HG02623 (cell line): ENCODE data around the gene SH3D19.
"Not testable (repeated sequence)": the region's sequence is repeated elsewhere in the genome, so short reads cannot be mapped to it uniquely, and the experiment has no call there.

Source experiments
- ATAC-seq: cut with Tn5 transposase; IDR thresholded peaks from one replicate; pipeline ENCODE4 v1.9.1; 2021; ENCODE audit warnings: moderate library complexity; ENCODE audit not compliant: unreplicated experiment

SH3D19 gene

DNA sequence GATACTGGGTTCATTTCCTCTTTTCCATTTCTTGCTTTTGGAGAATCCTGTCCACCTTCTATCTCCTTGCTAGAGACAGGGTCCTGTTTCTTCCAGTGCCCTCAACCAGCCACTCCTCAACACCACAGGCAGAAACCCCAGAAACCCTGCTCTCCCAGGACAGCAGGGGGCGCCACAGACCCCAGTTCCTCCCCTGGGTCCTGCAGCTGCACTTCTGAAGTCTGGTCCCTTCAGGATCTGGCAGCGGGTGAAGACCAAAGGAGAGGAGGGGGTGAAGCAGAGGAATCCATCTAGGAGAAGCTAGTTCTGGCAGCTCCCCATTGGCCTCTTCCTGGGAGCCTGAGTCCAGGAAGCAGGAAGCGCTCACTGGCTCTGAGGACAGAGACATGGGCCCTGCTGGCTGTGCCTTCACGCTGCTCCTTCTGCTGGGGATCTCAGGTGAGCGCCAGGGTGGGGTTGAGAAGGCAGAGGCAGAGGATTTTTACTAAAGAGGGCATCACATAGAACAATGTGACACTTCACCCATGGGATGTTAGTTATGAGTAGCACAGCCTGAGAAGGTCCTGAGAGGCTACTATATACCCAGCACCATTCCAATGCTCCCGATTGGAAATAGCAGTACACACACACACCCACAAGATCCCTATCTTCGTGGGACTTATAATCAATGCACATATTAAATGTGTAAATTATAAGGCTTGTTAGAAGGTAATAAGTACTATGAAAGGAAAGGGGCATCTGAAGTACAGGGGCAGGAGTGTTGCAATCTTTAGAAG lies 48.4 kb downstream of the SH3D19 start, which contains the start of gene PRSS48:
TSS of gene PRSS48 (plus strand) at position 375 of the 776 bp plus-strand sequence. CDS start at position 387, 12 bp downstream.
- peak; percentile 47 for ATAC-seq

DNA sequence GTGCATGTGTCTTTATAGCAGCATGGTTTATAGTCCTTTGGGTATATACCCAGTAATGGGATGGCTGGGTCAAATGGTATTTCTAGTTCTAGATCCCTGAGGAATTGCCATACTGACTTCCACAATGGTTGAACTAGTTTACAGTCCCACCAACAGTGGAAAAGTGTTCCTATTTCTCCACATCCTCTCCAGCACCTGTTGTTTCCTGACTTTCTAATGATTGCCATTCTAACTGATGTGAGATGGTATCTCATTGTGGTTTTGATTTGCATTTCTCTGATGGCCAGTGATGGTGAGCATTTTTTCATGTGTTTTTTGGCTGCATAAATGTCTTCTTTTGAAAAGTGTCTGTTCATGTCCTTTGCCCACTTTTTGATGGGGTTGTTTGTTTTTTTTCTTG lies 56.5 kb downstream of the SH3D19 start:
- not testable (repeated sequence) for ATAC-seq

DNA sequence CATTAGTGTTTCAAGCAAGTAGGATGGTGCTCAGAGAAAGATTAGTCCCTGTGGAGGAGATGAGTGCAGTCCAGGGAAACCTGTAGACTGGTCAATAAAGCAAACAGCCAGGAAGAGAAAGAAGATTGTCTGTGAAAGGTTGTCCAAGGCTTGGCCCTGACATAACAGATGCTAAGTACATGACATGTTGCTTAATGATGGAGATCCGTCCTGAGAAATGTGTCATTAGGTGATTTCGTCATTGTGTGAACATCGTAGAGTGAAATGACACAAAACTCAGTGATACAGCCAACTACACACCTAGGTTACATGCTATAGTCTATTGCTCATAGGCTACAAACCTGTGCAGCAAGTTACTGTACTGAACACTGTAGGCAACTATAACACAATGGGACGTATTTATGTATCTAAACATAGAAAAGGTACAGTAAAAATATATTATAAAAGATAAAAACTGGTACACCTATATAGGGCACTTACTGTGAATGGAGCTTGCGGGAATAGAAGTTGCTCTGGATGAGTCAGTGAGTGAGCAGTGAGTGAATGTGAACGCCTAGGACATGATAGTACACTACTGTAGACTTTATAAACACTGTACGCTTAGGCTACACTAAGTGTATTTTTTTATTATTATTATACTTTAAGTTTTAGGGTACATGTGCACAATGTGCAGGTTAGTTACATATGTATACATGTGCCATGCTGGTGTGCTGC lies 57.4 kb downstream of the SH3D19 start:
- no peak for ATAC-seq

DNA sequence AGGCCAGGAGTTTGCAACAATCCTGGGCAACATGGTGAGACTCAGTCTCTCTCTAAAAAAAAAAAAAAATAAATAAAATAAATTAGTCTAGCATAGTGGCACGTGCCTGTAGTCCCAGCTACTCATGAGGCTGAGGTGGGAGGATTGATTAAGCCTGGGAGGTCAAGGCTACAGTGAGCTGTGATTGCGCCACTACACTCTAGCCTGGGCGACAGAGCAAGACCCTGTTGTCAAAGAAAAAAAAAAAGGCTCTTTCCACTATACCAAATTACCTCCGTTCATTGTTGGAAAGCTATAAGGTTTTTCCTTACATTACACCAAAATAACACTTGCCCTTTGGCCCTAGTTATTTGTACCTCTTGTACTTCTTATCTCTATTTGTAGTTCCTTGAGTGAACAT lies 58.3 kb downstream of the SH3D19 start:
- no peak for ATAC-seq

DNA sequence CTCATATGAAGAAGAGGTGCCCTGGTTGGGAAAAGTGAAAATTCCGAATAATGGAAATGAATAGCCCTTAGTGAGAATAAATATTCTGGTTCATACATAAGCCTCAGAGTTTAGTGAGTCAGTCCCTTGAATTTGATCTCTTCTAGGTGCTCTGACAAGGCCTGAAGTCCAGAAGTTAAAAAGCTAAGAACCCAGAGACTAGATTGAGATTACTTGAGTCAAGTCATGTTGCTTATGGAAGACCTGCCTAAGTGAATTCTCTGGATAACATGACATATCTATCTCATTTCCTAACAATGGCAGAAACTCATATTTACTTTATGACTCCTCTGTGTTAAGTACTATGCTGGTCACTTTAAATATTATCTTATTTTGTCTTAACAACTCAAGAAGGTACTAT lies 58.9 kb downstream of the SH3D19 start:
- ATAC-seq: no peak

DNA sequence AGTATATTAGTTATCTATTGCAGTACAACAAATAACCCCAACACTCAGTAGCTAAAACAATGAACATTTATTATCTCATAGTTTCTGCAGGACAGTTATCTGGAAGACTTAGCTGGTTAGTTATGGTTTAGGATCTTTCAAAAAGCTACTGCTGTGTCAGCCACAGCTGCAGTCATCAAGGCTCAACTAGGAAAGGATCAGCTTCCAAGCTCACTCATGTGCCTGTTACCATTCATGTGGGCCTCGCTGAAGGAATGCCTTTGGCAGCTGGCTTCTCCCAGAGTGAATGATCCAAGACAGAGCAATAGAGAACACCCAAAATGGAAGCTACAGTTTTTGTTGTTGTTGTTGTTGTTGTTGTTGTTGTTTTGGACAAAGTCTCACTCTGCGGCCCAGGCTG lies 62.0 kb downstream of the SH3D19 start:
- no peak for ATAC-seq

DNA sequence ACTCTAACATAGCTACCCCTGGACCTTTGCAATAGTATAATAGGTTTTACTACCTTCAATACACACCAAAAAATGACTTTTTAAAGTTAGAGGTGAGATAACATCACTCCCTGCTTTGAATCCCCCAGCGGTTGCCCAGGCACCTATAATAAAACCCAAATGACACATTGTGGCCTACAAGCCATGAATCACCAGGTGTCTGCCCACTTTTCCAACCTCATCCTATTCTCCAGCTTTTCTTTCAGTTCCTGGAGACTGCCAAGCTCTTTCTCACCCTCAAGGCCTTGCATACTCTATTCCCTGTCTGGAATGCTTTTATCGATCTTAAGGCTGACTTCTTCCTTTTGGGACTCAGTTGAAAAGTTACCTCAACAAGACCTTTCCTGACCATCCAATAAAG lies 64.9 kb downstream of the SH3D19 start:
- no peak for ATAC-seq

DNA sequence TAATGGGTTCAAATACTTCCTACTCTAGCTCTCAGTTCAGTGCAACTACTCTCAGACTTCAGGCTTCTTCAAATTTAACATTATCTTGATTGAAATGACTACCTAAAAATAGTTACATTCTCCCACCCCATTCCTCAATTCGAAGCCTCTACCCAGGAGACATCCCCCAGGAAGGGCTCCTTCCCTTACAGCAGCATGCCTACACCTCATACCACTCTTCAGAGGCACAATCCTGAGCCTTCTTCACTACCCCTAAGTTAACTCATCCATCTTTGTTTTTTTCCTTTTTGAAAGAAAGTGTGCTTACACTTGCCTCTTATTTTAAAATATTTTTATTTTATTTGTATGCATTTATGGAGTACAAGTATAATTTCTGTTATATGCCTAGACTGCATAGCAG lies 65.7 kb downstream of the SH3D19 start:
- no peak for ATAC-seq

DNA sequence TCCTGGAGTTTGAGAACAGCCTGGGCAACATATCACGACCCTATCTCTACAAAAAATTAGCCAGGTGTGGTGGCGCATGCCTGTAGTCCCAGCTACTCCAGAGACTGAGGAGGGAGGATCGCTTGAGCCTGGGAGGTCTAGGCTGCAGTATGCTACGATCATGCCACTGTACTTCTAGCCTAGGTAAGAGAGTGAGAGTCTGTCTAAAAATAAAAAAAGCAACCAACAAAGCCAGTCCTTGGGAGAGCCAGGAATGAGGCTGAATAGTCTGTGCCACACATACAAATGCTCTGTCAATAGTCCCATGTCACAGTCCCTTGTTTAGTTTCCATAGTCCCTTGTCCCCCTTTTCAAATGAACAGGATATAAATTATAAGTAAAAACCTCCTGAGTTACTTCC lies 67.7 kb downstream of the SH3D19 start:
- no peak for ATAC-seq

DNA sequence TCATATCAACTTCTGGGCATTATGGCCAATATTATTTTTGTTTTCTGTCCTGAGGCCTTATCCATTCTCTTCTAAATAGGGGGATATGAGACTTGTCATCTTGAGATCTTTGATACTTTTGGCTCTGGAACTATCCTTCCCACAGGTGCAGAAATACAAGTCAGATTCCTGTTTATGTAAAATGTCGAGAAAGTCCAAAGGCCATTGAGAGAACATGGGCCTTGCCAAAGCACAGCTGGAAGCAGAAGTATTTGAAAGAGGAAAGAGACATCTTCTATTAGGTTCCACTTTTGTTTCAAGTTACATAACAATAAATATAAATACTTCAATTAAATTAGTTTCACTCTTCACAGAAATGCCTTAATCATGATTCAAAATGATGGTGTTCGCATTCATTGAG lies 69.3 kb downstream of the SH3D19 start:
- no peak for ATAC-seq

DNA sequence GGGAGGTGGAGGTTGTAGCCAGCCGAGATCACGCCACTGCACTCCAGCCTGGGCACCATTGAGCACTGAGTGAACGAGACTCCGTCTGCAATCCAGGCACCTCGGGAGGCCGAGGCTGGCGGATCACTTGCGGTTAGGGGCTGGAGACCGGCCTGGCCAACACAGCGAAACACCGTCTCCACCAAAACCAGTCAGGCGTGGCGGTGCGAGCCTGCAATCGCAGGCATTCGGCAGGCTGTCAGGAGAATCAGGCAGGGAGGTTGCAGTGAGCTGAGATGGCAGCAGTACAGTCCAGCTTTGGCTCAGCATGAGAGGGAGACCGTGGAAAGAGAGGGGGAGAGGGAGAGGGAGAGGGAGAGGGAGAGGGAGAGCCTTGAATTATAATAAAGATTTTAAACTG lies 69.7 kb downstream of the SH3D19 start:
- ATAC-seq: not testable (repeated sequence)

DNA sequence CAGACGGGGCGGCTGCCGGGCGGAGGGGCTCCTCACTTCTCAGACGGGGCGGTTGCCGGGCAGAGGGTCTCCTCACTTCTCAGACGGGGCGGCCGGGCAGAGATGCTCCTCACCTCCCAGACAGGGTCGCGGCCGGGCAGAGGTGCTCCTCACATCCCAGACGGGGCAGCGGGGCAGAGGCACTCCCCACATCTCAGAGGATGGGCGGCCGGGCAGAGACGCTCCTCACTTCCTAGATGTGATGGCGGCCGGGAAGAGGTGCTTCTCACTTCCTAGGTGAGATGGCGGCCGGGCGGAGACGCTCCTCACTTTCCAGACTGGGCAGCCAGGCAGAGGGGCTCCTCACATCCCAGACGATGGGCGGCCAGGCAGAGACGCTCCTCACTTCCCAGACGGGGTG lies 70.2 kb downstream of the SH3D19 start:
- ATAC-seq: not testable (repeated sequence)

DNA sequence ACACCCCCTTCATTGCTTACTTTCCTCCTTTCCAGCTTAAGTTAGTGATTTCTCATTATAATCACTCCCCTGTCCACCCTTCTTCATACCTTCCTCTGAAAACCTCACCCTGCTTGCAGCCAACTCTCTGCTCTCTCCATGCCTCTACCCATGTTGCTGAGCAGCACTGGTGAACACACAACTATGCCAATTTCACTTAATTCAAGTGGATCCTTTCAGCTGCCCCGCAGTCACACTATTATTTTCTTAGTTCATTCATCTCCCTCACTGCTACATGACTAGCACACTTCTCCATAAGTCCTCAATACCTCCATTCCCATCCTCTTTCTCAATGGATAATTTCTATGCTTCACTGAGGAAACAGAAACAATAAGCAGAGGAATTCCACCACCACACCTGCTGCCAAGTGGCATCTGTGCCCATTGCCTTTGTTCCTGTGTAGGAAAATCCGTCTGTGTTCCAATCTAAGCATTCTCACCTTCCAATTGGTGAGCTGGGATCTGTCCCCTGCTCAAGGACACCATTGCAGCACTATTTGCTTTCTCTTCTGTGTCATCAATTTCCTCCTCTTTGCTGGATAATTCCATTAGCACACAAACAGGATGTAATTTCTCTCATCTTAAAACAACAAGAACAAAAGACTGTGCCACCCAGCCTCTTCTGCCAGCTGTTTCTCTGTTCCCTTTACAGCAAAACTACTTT lies 73.7 kb downstream of the SH3D19 start:
- no peak for ATAC-seq

DNA sequence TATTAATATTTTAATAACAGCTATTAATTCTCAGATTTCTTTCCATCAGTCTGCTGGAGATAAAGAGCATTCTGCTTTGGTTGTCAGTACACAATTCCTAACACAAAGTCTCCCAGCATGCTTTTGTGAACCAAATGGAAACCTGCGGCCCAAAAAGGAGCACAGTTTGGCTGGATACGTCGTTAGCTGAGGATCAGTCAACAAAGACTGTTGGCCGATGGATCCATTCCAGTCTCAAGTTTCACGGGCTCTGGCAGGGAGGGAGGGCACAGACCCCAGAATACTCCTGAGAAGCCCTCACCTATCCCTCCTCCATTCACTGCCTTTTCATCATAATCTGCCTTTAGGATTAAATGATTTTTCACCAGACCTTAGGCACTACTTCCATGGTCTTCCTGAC lies 74.7 kb downstream of the SH3D19 start:
- ATAC-seq: no peak

DNA sequence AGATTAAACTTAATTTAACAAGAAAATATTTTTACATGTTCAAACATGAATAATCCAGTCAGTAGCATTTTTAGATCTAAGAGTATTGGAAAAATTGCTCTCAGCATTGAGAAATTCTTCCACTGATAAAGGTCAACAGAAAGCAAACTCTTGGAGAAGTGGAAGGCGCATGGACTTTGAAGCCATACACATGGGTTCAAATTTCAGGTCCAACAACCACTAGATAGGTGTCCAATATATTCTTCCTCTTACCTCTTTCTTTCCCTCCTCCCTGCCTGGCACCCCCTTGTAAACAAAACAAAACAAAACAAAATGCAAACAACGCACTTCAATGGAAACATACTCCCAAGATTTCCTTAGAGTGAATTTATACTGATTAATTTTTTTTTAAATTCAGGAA lies 76.9 kb downstream of the SH3D19 start:
- ATAC-seq: no peak

DNA sequence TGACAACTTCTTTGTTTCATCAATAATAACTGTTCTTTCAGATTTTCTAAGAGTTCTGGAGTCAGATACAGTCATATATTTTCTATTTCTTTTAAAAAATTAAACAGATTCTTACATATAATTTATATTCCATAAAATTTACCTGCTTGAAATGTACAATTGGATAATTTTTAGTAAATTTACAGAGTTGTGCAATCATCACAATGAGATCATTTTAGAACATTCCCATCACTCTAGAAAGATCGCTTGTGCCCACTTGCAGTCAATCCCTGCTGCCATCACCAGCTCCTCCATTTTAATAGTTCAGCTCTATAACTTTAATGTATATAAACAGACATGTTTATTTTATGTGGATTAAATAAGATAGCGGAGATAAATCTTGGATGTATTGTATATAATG lies 78.0 kb downstream of the SH3D19 start:
- no peak for ATAC-seq

DNA sequence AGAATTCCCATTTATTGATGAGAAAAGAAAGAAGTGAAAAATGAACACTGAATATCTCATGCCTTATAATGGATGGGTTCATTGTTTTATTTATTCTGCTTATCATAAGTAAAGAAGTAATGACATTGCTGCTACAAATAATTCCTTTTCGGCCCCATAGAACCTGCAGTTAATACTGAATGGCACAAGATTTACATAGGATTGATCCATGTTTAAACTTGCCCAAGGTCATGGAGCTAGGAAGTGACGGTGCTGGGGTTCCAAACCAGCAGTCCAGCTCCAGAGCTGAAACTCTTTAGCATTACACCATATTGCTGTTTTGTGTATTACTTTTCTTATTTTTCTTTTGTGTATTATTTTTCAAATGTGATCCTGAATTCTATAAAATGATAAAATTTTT lies 78.7 kb downstream of the SH3D19 start:
- ATAC-seq: no peak

DNA sequence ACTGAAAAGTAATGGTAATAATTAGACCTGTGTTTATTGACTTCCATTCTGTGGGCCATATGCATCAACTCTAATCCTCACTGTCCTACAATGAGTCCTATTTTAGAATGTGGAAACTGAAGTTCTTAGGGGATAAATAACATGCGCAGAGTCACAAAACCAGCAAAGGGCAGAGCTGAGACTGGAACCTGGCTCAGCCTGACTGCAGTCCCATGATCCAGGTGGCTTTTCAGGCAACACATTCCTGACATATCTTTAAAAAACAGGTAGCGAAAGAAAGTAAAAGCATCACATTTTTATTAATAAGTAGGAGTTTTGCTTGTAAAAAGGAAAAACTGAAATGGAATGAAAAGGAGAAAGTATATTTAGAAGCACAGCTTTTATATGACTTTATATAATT lies 83.1 kb downstream of the SH3D19 start:
- ATAC-seq: no peak

DNA sequence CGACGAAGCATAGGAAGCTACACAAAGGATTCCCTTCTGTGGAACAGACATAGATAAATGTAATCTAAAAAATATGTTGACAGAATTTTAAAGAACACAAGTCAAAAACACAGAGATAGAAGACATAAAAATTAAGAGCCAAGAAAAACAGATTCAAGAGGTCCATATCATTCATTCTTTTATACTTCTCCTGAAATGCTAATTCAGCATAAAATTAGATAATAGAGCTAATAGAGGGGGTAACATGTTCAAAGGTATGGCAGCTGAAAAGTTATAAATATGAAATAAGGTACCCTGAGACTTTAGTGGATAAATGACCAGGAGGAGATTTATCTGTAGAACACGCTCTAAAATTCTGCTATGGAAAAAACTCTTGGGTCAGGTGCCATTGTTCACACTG lies 85.8 kb downstream of the SH3D19 start:
- no peak for ATAC-seq

DNA sequence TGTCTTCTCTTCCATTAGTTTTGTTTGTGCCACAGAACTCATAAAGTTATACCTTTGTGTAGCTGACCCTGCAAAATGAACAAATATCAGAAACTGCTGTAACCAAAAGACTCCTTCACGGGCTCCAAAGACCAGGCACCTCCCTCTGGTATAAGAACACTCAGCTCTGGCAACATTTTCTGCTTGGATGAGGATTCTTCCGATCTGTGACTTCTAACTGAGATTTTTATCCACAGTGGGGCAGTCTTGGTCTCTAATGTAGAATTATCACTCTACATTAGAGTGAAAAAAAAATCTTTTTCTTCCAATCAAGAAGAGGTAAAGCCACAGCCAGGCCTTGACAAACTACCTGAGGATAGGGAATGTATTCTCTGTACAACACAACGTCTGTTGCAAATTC lies 86.9 kb downstream of the SH3D19 start:
- ATAC-seq: no peak

DNA sequence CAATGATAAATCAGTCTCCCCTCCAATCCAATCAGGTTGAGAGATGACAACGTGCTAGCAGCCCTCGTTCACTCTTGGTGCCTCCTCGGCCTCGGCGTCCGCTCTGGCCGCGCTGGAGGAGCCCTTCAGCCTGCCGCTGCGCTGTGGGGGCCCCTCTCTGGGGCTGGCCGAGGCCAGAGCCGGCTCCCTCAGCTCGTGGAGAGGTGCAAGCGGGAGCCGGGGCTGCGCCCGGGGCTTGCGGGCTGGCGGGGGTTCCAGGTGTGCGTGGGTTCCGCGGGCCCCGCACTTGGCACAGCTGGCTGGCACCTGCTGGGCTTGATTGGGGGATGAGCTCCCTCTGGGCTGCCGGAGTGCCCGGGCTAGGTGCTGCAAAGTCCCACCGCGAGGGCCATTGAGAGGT lies 89.4 kb downstream of the SH3D19 start:
- no peak for ATAC-seq

DNA sequence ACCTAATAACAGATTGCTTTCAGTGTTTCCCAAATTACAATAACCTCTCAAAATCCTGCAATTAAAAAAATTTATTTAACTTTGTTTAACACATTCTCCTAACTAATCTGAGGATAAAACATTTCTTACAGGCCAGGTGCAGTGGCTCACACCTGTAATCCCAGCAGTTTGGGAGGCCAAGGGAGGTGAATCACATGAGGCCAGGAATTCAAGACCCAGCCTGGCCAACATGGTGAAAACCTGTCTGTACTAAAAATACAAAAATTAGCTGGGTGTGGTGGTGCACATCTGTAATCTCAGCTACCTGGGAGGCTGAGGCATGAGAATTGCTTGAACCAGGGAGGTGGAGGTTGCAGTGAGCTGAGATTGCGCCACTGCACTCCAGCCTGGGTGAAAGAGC lies 90.0 kb downstream of the SH3D19 start:
- ATAC-seq: not testable (repeated sequence)
